Measurements from ENCODE around the gene PPP2R3A.

Gene PPP2R3A

GRCh38 chr3:135989242-135989641, 23.7 kb downstream of the PPP2R3A start:
- Histone ChIP-seq H3K27me3 (ENCODE audit: insufficient read depth, poor library complexity, severe bottlenecking) (no peaks in the 10 kb centered on the region), H3K9me3 (ENCODE audit: severe bottlenecking) (no peaks in the 10 kb centered on the region), H3K4me3 (ENCODE audit: severe bottlenecking) (no peak overlapping the region), H3K36me3 (ENCODE audit: low read depth) (no peaks in the 10 kb centered on the region), H3K27ac (ENCODE audit: poor library complexity, severe bottlenecking) (no peak overlapping the region), H3K4me1 (ENCODE audit: insufficient read depth, poor library complexity, severe bottlenecking) (peaks cover 17% of the 10 kb centered on the region)
- TF ChIP-seq, protein P1, sequence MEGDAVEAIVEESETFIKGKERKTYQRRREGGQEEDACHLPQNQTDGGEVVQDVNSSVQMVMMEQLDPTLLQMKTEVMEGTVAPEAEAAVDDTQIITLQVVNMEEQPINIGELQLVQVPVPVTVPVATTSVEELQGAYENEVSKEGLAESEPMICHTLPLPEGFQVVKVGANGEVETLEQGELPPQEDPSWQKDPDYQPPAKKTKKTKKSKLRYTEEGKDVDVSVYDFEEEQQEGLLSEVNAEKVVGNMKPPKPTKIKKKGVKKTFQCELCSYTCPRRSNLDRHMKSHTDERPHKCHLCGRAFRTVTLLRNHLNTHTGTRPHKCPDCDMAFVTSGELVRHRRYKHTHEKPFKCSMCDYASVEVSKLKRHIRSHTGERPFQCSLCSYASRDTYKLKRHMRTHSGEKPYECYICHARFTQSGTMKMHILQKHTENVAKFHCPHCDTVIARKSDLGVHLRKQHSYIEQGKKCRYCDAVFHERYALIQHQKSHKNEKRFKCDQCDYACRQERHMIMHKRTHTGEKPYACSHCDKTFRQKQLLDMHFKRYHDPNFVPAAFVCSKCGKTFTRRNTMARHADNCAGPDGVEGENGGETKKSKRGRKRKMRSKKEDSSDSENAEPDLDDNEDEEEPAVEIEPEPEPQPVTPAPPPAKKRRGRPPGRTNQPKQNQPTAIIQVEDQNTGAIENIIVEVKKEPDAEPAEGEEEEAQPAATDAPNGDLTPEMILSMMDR (IDR thresholded peaks at IDR 0.05; ENCODE audit: poor library complexity, severe bottlenecking), result no peak
- ATAC-seq (ENCODE audit: low read depth), result no peak
- no peak for DNase-seq (ENCODE audit: low spot score)

DNA sequence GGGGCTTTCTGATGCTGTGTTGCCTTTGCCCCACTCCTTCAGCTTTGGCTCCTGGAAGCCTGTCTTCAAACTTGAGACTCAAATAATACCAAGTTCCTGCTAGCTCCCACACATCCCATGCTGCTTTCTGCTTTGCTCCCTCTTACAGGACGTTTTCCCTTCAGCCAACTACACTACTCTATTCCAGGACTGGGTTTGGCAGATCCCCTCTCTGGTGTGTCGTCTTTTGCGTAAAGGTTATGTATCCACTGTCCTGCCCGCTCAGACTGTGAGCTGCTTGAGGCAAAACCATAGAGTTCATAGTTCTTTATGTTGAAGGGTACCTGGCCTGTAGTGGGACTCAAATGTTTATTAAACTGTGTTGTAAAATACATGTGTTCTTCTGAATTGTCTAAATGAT, 25.4 kb downstream of the PPP2R3A start:
- TF ChIP-seq, protein P1 (IDR thresholded peaks at IDR 0.05; ENCODE audit: poor library complexity, severe bottlenecking), result no peak
- Histone ChIP-seq H3K27ac (ENCODE audit: poor library complexity, severe bottlenecking) (peak overlapping the region; percentile 87), H3K27me3 (ENCODE audit: insufficient read depth, poor library complexity, severe bottlenecking) (no peaks in the 10 kb centered on the region), H3K36me3 (ENCODE audit: low read depth) (no peaks in the 10 kb centered on the region), H3K4me1 (ENCODE audit: insufficient read depth, poor library complexity, severe bottlenecking) (peaks cover 21% of the 10 kb centered on the region), H3K4me3 (ENCODE audit: severe bottlenecking) (no peak overlapping the region), H3K9me3 (ENCODE audit: severe bottlenecking) (no peaks in the 10 kb centered on the region)
- no peak for ATAC-seq (ENCODE audit: low read depth)
- DNase-seq (ENCODE audit: low spot score), result no peak

DNA sequence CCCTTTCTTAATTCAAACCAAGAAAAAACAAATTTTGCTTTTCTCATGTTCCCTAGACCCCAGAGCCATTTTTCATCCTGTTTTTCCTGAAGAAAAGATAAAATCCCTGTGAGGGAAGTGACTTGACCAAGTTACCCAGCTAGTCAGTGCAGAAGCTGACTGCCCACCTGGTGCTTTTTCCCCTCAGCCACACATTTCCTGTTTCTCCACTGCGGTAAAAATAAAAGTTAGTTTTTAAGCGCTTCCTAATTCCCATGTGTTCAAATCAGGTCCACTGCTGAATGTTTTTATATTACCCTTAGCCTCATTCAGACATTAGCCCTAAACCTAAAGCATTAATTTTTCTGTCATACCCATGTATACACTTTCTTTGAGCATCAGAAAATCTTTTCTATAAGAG, 26.1 kb downstream of the PPP2R3A start:
- peak; percentile 35; the same call in 2 of the 3 replicates for ATAC-seq (ENCODE audit: low read depth)
- H3K4me3 ChIP-seq (ENCODE audit: severe bottlenecking), result no peak overlapping the region
- H3K36me3 ChIP-seq (ENCODE audit: low read depth), result no peaks in the 10 kb centered on the region
- no peak for DNase-seq (ENCODE audit: low spot score)
- peak overlapping the region; percentile 87 for H3K27ac ChIP-seq (ENCODE audit: poor library complexity, severe bottlenecking)
- H3K27me3 ChIP-seq (ENCODE audit: insufficient read depth, poor library complexity, severe bottlenecking), result no peaks in the 10 kb centered on the region
- TF ChIP-seq, protein P1 (IDR thresholded peaks at IDR 0.05; ENCODE audit: poor library complexity, severe bottlenecking), result no peak
- H3K9me3 ChIP-seq (ENCODE audit: severe bottlenecking), result no peaks in the 10 kb centered on the region
- peaks cover 21% of the 10 kb centered on the region for H3K4me1 ChIP-seq (ENCODE audit: insufficient read depth, poor library complexity, severe bottlenecking)

- peak overlapping the region; percentile 87 for H3K27ac ChIP-seq (ENCODE audit: poor library complexity, severe bottlenecking)
Observed at GRCh38 chr3:135992072-135992471, 26.5 kb downstream of the PPP2R3A start.

DNA sequence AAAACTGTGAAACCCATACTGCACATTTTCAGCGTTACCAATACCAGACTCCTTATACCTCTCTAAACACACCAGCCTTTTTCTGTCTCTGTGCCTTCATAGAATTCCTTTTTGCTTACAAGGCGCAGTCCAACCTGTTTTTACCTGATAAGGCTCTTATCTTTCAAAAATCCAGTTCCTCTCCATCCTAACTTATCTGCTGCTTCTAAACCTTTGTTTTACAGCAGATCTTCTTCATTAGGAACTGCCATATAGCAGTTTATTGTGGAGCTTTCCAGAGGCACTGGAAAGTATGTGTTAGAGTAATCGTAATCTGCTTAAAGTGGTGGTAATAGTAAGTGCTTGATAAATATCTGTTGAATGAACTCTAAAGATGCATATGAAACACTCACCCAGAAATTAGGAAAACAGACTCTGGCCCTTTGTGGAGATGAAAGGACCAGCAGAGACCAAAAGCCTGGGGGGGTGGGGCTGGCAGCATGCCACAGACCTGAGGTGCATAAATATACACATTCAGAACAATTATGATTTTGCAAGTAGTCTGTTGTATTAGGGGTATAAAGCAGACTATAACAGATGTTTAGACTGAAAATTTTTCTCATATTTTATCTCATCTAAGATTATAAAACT, 29.3 kb downstream of the PPP2R3A start:
- peaks cover 21% of the 10 kb centered on the region for H3K4me1 ChIP-seq (ENCODE audit: insufficient read depth, poor library complexity, severe bottlenecking)
- ATAC-seq (ENCODE audit: low read depth), result no peak
- TF ChIP-seq, protein P1 (IDR thresholded peaks at IDR 0.05; ENCODE audit: poor library complexity, severe bottlenecking), result no peak
- no peaks in the 10 kb centered on the region for H3K36me3 ChIP-seq (ENCODE audit: low read depth)
- H3K27ac ChIP-seq (ENCODE audit: poor library complexity, severe bottlenecking), result no peak overlapping the region
- no peaks in the 10 kb centered on the region for H3K27me3 ChIP-seq (ENCODE audit: insufficient read depth, poor library complexity, severe bottlenecking)
- H3K9me3 ChIP-seq (ENCODE audit: severe bottlenecking), result no peaks in the 10 kb centered on the region
- DNase-seq (ENCODE audit: low spot score), result no peak
- H3K4me3 ChIP-seq (ENCODE audit: severe bottlenecking), result no peak overlapping the region

More at GRCh38 chr3:135992072-135992471, 26.5 kb downstream of the PPP2R3A start:
- Histone ChIP-seq H3K36me3 (ENCODE audit: low read depth) (no peaks in the 10 kb centered on the region), H3K4me3 (ENCODE audit: severe bottlenecking) (no peak overlapping the region), H3K9me3 (ENCODE audit: severe bottlenecking) (no peaks in the 10 kb centered on the region), H3K4me1 (ENCODE audit: insufficient read depth, poor library complexity, severe bottlenecking) (peaks cover 21% of the 10 kb centered on the region), H3K27me3 (ENCODE audit: insufficient read depth, poor library complexity, severe bottlenecking) (no peaks in the 10 kb centered on the region)
- ATAC-seq (ENCODE audit: low read depth) (peak; percentile 95), DNase-seq (ENCODE audit: low spot score) (no peak)
- TF ChIP-seq, protein P1 (IDR thresholded peaks at IDR 0.05; ENCODE audit: poor library complexity, severe bottlenecking), result no peak
